HG03060 (cell line): ENCODE results near the gene ARHGEF7.
A peak's percentile ranks its signal among the peaks of the same experiment; 100 is the strongest.
"Not testable (repeated sequence)": the region's sequence is repeated elsewhere in the genome, so short reads cannot be mapped to it uniquely, and the experiment has no call there.

Source experiments
- ATAC-seq: cut with Tn5 transposase; IDR thresholded peaks from one replicate; pipeline ENCODE4 v1.9.1; 2021; ENCODE audit warnings: low read depth, moderate number of reproducible peaks; ENCODE audit not compliant: unreplicated experiment

The ARHGEF7 gene

GRCh38 chr13:111189064-111189505 is 74.0 kb downstream of the ARHGEF7 start:
- ATAC-seq = not testable (repeated sequence)

GRCh38 chr13:111189516-111189915 is 74.4 kb downstream of the ARHGEF7 start:
- ATAC-seq = not testable (repeated sequence)

DNA sequence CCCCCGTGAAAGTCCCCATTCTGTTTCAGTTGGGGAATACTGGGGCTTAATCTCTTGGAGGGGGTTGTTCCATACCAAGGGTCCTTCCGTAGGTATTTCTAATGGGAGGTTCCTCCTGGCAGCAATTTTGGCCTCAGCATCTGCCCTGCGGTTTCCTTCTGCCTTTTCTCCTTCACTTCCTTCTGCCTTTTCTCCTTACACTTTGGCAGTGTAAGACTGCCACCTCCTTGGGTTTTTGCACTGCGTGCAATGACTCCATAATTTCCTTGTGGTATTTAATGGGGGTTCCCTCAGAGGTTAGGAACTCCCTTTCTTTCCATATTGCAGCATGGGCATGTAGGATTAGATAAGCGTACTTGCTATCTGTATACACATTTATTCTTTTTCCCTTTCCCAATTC is 78.1 kb downstream of the ARHGEF7 start:
- ATAC-seq = not testable (repeated sequence)

GRCh38 chr13:111194651-111195050 is 79.5 kb downstream of the ARHGEF7 start:
- not testable (repeated sequence) for ATAC-seq

DNA sequence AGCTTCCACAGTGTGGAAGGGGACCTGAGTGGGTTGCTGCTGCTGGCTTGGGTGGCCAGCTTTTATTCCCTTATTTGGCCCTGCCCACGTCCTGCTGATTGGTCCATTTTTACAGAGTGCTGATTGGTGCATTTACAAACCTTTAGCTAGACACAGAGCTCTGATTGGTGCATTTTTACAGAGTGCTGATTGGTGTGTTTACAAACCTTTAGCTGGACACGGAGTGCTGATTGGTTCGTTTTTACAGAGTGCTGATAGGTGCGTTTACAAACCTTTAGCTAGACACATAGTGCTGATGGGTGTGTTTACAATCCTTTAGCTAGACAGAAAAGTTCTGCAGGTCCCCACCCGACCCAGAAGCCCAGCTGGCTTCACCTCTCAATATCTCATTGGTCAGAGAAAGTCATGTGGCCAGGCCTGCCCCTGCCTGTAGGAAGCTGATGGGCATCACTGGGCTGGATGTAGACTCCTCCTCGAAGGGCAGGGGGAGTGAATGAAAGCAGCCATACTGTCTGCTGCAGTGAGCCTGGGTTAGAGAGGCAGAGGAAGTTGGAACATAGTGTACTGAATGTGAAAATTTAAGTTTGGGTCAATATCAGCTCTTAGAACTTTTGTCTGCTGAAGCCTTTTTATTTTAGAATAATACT is 83.7 kb downstream of the ARHGEF7 start:
- not testable (repeated sequence) for ATAC-seq

GRCh38 chr13:111201304-111201940 is 86.3 kb downstream of the ARHGEF7 start:
- ATAC-seq = no peak

DNA sequence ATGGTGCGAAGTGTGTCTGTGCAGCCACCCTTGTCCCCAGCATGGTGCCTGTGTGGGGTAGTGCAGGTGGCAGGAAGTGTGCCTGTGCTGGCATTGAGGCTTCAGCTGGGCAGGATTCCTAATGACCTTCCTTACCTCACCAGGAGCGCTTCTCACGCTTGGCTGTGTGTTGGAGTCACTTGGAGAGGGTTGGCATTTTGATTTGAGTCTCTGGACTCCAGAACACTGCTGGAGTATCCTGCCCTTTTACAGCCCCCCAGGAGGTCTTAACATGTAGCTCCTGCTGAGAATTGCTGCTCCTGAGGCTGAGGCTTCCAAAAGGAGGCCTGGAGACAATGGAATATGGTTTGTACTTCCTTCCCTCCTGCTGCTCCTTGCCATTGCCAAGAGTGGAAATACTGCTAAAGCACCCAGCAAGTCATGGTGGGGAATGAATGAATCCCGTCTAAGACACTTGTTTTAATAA is 87.1 kb downstream of the ARHGEF7 start:
- ATAC-seq = no peak

DNA sequence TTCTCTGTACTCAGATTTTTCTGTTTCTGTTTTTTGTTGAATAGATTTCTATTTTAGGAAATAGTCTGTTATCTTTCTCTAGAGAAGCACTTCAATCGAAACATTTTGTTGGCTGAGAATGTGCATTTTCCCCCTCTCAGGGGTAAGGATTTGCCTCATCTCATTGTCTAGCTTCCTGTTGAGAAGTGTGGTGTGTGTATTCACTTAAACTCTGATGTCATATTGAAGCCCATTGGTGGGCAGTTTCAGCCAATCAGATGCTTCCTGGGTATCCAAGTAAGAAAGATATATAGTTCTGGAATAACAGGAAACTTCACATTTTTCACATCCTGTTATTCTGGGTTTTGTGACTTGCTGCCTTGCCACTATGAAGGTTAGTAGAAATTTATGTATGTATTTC is 87.6 kb downstream of the ARHGEF7 start:
- ATAC-seq = peak; percentile 75

DNA sequence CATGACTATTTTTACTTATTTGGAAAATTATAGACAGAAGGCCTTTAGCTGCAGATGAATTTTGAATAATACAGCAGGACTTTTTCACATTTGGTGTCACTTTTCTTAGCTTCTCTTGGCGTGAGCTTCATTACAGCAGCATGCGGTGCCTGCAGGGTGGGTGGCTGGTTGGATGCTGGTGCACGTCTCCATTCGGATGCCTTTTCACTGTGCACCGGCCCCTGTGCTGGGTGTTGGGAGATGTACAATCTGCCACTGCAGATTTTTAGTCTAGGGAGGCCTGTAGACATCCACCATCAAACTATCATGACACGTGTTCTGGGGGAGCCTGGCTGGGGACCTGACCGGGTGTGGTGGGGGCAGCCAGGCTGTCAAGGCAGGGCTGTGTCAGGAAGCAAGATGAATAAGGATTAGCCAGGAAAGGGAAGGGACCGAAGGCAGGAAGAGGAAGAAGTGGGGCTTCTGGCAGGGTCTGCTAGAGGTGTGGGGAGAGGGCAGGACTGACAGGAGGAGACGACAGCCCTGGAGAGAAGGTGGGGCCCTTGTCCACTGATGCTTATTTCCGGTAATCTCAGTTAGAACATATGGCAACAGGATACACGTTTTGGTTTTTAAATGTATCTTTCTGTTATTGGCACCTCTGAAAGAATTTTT is 88.8 kb downstream of the ARHGEF7 start:
- no peak for ATAC-seq

- ATAC-seq = no peak
These were observed 89.5 kb downstream of the ARHGEF7 start for GRCh38 chr13:111204438-111205177.

GRCh38 chr13:111206148-111206547 is 91.0 kb downstream of the ARHGEF7 start:
- no peak for ATAC-seq

GRCh38 chr13:111209613-111210012 is 94.5 kb downstream of the ARHGEF7 start:
- no peak for ATAC-seq

- ATAC-seq = no peak
These were observed 95.0 kb downstream of the ARHGEF7 start for GRCh38 chr13:111210091-111210490.

- no peak for ATAC-seq
These were observed 95.7 kb downstream of the ARHGEF7 start for GRCh38 chr13:111210544-111211469.

- ATAC-seq = no peak
These were observed 96.8 kb downstream of the ARHGEF7 start for GRCh38 chr13:111211789-111212516.

GRCh38 chr13:111212517-111212873 is 97.4 kb downstream of the ARHGEF7 start:
- ATAC-seq = no peak

- no peak for ATAC-seq
These were observed 99.0 kb downstream of the ARHGEF7 start for GRCh38 chr13:111213964-111214726.
